DMS 273 (cell line): ENCODE data around the gene NFATC1.

Experiments
- DNase-seq: peaks from one replicate; lab custom pipeline; 2025; ENCODE audit not compliant: unreplicated experiment; lab: John Stamatoyannopoulos, UW

NFATC1 gene

GRCh38 chr18:79453816-79454735 lies 58.3 kb downstream of the NFATC1 start:
- DNase-seq, result peak; percentile 15

- no peak for DNase-seq
Observed at GRCh38 chr18:79455261-79455660, 59.5 kb downstream of the NFATC1 start.

- no peak for DNase-seq
Observed at GRCh38 chr18:79456105-79456980, 60.6 kb downstream of the NFATC1 start.

GRCh38 chr18:79457239-79457638 lies 61.5 kb downstream of the NFATC1 start:
- no peak for DNase-seq

- no peak for DNase-seq
Observed at GRCh38 chr18:79457652-79458051, 61.9 kb downstream of the NFATC1 start.

GRCh38 chr18:79458131-79458838 lies 62.6 kb downstream of the NFATC1 start:
- DNase-seq, result no peak

GRCh38 chr18:79458917-79459803 lies 63.4 kb downstream of the NFATC1 start:
- no peak for DNase-seq

- peak; percentile 43 for DNase-seq
Observed at GRCh38 chr18:79459946-79460480, 64.3 kb downstream of the NFATC1 start.

- DNase-seq, result peak; percentile 43
Observed at GRCh38 chr18:79460481-79461300, 65.0 kb downstream of the NFATC1 start.

GRCh38 chr18:79461627-79462026 lies 65.9 kb downstream of the NFATC1 start:
- no peak for DNase-seq

GRCh38 chr18:79463424-79463960 lies 67.8 kb downstream of the NFATC1 start:
- DNase-seq, result no peak

- DNase-seq, result peak; percentile 81
Observed at GRCh38 chr18:79465392-79465991, 69.8 kb downstream of the NFATC1 start.

- no peak for DNase-seq
Observed at GRCh38 chr18:79466591-79466990, 70.9 kb downstream of the NFATC1 start.

- DNase-seq, result no peak
Observed at GRCh38 chr18:79467126-79467525, 71.4 kb downstream of the NFATC1 start.

- DNase-seq, result peak; percentile 14
Observed at GRCh38 chr18:79468119-79468789, 72.5 kb downstream of the NFATC1 start.

GRCh38 chr18:79469309-79469708 lies 73.6 kb downstream of the NFATC1 start:
- no peak for DNase-seq

- DNase-seq, result no peak
Observed at GRCh38 chr18:79469751-79470505, 74.2 kb downstream of the NFATC1 start.
